Activated CD4-positive, alpha-beta T cell treated with anti-CD3 and anti-CD28 coated beads, Interleukin-2, amount 50 U/mL, for 4 hours (primary cell): ENCODE measurements around the gene LAMB2.

Experiments
- DNase-seq, 2 experiments: peaks; one replicate each; pipeline ENCODE4 v3.0.0-alpha.2; 2020

LAMB2 gene

GRCh38 chr3:49120096-49120437 is 12.8 kb downstream of the LAMB2 start:
- no peak for DNase-seq

GRCh38 chr3:49119439-49119838 is 13.4 kb downstream of the LAMB2 start:
- DNase-seq, result no peak

DNA sequence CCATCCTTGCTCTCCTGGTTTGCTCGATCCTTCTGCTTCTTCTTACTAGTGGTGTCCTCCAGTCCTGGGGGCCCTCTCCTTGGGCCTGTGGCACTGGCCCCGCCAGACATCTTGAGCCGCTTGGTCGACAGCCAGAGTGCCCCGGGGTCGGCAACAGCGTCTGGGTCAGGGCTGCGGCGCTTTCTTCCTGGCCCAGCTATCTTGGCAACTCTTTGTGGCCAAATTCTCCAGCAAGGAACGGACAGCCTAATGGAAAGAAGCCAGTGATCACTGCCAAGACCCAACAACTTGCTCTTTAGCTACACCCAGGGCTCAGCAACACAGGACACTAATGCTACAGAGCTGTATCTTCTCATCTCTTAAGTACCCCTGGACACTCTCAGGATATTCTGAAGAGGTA is 13.8 kb downstream of the LAMB2 start:
- no peak for DNase-seq

DNA sequence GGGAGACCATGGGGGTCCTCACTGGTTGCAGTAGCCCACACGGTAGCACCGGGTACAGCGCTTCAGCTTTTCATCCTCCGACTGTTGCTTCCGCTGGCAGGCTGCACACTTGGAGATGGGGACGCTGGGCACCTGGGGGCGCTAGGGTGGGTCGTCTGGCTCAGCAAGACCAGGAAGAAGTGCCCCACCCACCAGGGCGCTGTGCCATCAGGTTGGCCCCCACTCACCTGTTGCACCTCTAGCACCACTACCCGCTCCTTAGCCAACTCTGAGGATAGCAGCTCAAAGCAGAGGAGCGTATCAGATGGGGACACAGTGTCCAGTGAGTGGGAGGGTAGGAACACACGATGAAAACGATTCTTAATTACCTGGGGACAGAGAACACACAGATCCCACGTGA is 20.6 kb downstream of the LAMB2 start:
- no peak for DNase-seq

DNA sequence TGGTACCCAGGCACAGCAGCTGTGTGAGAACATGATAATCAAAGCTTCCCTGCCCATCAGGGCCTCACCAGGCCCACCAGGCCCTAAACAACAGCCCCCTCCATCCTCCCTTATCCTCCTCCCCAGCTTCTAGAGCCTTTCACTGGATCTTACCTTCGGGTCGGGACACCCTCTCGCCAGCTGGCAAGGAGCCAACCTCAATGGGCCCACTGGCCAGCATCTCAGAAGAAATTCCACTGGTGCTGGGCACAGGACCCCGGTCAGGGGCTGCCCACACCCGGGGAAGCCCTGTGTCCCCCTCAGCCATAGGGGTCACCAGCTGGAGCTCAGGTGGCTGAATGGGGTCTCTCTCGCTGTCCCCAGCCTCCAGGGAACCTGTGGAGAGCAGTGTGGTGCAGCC is 21.5 kb downstream of the LAMB2 start:
- DNase-seq, result no peak

DNA sequence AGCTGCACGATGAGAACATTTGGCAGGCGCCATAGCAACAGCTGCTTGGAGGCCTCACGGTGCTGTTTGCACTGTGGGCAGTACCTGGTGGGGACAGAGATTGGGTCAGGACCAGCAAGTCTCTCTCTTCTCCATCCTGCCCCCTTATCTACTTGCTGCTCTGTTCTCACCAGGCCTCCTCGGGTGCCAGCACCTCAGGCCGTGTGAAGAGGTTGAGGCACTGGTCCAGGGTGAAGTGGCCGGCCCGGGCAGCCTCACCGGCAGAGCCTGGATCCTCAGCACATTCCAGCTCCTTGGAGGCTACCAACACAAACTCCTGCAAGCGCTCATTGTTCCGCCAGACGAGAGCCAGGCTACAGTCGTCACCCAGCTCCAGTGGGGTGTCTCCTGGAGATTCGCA is 22.1 kb downstream of the LAMB2 start:
- no peak for DNase-seq

DNA sequence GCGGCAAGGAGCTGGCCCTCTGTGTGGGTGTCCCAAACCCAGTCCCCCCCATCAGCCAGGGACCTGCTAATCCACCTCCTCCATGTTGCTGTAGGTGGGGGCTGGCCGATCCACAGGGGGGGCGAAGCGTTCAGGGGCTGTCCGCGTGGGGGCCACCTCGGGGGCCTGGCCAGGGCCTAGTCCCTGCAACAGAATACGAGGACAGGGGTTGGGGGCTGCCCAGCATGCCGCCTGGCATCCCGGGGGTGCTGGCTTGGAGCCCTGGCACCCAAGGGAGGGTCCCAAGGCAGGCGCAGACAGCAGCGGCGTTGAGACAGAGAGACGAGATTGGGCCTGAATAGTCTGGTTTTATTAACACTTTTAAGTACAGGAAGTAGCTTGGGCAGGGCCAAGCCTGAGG is 24.5 kb downstream of the LAMB2 start:
- DNase-seq, result no peak

DNA sequence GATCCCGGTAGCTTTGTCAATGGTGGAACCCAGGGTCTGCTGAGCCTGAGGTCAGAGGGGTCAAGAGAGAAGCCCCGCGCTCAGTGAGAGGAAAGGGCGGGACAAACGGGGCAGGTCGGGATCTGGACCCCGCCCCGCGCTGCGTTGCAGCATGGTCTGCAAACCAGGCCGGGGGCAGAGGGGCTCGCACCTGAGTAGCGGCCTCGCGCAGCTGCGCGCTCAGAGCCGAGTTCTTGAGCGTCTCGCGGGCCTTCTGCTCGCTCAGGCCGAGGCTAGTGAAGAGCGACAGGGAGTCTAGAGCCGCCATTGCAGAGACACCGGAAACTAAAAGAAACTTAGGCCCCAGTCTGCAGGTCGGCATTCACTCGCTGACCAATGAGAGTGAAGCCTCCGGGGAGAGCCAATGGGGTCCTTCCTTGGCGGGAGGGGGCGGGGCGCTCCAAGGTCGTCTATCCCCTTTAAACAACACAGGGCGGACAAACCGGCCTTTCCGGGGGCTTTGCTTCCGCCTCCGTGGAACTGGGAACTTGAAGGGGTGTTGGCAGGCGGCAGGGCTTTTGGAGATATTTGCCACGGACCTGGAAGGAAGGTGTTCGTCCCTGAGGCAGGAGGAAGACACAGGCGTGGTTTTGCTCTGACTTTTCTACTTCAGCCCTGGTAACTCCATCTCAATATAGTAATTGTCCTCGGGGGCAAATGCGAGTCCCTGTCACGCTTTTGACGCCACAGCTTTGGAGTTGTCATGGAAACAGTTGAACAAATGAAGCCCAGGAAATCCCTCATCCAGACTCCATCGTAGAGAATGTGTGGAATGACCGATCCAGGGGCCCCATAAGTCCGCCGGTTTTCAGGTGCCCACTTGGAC is 28.2 kb downstream of the LAMB2 start, which contains the start of gene QARS1:
Gene QARS1, minus strand, starts transcription at position 331 of the 865 bp plus-strand sequence. Its CDS starts 24 bp downstream, at position 307.
- DNase-seq, result peak; percentile 82

DNA sequence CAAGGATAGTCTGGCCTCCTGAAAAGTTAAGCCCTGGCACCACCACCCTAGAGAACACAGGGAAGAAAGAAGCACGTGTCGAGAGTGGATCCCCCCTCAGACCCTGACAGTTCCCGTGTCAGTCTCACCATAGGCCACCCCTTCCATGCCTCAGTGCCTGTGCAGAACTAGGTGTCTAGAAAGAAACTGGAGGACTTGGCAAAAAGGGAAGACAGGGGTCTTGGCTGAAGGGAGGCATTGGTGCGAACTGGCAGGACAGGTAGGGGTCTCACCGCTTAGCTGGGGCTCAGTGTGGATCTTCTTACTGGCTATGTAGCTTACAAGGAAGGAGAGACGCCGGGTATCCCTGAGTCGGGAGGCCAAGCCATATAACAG is 28.8 kb downstream of the LAMB2 start:
- DNase-seq, result no peak

DNA sequence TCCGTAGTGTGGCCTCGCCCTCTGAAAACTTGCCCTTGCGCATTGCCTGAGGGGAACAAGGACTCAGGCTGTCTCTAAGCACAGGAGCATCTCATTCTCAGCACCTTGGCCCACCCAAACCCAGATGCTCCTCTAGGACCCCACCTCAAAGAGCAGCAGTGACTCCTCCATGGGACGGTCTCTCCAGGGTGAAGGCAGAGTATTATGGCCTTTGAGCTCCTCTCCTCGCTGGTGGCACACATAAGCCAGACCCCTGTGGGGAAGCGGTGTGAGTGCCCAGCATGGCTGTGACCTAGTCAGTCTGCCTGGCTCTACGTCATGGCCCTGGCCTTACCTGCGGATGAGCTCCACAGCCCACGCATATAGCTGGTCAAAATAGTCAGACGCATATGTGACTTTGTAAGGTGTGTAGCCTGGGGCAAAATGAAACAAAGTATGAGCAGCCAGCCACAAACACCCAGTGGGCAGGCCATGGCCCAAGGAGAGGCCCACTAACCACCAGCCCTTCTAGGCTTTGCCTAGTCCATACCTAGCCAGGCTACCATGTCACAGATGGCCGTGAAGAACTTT is 32.7 kb downstream of the LAMB2 start:
- DNase-seq, result no peak

DNA sequence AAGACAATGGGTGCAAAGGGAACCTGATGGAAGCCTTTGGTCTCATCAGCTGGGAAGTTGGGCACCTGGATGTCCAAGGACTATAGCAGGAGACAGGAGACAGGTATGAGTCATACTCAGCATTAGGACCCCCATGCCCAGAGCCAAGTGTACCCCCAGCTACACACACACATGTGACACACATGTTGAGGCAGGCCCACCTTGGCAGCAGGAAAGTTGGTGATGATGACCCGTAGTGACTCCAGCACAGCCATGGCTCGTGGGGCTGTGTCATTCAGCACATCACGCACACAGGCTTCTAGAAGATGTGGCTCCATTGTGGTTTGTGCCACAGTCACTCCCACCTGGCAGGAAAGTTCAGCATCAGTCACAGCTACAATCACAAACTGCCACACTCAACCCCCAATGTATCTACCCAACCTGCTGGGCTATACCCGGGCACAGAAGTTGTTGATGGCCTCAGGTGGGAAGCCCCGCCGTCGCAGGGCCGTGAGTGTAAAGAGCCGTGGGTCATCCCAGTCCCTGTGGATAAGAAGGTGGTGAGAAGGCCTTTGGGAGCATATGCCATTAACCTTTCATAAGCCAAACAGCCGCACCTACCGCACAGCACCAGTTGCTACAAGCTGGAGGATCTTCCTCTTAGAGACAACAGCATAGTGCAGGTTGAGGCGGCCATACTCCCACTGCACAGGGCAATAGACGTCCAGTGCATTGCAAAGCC is 33.8 kb downstream of the LAMB2 start:
- no peak for DNase-seq

GRCh38 chr3:49098429-49098828 is 34.4 kb downstream of the LAMB2 start:
- DNase-seq, result no peak

DNA sequence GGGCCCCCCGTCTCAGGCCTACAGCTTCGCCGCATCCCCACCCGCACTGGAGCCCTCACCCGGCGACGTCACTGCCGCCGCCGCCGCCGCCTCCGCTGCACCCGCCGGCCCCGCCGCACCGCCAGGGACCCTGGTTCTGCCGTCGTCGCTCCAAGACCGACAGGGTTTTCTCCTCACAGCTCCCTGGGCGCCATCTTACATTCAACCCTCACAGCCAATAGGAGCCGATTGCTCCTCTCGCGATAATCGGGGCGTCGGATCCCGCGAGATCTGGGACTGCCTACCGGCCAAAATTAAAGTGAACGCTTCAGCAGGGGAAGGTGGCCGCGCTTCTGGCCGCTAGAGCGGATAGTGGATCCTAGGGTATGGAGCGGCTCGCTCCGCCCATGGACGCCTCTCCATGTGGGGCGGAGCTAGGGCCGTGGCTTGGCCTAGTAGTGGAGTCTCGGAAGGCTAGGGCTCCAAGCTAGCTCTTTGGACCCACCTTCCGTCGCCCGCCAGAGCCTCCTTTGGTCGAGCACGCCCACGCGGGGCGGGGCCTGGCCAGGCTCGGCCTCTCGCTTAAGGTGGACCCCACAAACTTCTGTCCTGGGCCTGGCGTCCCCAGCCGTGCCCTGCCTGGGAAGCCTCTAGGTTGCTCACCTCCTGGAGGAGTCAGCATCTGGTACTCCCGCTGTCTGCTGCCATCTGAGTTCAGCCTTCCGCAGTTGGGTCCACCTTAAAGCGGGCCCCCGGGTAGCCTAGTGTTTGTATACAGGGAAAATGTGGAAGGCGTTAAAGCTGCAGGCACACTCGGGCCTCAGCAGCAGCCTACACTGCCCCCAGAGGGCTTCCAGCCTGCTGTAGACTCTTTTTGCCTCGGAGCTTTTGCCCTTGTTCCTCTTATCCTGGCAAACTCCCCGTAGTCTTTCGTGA is 38.7 kb downstream of the LAMB2 start, which contains the start of gene QRICH1:
Gene QRICH1, minus strand, starts transcription at position 219 of the 915 bp plus-strand sequence. CDS start 17,054 bp downstream, outside the sequence.
- peak; percentile 95 to 96 for DNase-seq

- peak; percentile 67 to 70 for DNase-seq
Observed at GRCh38 chr3:49092938-49093852, 39.7 kb downstream of the LAMB2 start.

DNA sequence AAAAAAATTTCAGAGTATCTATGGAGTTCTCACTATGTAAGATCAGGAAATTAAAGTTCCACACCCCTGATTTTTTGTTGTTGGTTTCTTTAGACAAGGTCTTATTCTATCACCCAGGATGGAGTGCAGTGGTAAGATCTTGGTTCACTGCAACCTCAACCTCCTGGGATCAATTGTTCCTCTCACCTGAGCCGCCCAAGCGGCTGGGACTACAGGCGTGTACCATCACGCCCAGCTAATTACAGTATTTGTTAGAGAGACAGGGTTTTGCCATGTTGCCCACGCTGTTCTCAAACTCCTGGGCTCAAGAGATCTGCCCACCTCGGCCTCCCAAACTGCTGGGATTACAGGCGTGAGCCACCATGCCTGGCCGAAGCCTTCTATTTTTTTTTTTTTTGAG is 51.4 kb downstream of the LAMB2 start:
- DNase-seq, result no peak

DNA sequence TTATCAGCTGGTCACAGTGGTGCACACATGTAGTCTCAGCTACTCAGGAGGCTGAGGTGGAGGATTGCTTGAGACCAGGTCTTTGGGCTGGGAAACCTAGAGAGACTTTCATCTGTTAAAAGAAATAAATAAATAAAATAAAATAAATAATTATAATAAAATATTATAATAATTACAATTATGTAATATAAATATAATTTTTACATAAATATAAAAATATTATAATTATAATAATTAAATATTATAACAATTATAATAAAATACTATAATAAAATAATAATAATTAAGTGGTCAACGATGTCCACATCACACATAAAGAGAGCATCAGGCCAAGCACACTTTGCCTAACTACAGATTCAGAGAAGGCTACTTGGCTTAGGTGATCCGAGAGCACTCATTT is 53.6 kb downstream of the LAMB2 start:
- no peak for DNase-seq

DNA sequence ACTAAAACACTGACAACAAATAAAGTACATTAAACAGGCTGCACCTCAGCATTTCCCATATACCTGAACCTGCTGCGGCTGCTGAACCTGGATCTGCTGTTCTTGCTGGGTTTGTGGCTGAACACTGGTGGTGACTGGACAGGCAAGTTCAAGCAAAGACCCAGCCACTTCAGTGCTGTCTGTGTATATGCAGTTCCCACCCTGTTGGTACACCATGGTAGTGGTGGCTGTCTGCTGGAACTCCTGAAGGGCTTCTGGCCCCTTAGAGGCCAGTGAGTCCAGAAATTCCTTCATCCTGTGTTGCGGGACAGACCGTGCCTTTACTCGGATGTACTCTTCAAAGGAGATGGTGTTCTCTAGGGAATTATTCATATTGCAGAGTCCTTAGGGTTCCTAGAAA is 56.2 kb downstream of the LAMB2 start:
- no peak for DNase-seq

DNA sequence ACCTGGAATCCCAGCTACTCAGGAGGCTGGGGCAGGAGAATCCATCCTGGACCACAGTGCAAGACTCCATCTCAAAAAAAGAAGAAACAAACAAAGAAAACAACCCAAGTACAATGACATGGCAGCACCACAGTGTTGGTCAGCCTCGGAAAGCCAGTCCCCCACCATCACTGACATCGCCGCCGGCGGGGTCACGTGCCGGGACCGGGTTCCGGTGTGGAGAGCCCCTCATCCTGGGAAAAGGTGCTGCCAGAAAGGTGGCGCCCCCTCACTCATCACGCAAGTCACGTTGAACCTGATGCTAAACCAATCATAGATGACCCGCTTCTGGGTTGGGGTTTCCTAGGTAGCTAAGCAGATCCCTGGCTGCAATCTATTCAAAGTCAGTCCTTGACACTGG is 56.7 kb downstream of the LAMB2 start:
- DNase-seq, result no peak
